NCI-H2196 treated with DMSO at 0.1 percent for 48 hours (cell line): ENCODE data around the gene RRP8.

Experiments
- DNase-seq: peaks from one replicate; lab custom pipeline; 2025; ENCODE audit not compliant: unreplicated experiment; lab: John Stamatoyannopoulos, UW

RRP8 gene

GRCh38 chr11:6618117-6619003, 14.9 kb upstream of the RRP8 start:
- DNase-seq: no peak

GRCh38 chr11:6617315-6617781, 13.9 kb upstream of the RRP8 start:
- no peak for DNase-seq

GRCh38 chr11:6616596-6617250, 13.3 kb upstream of the RRP8 start:
- DNase-seq: no peak

GRCh38 chr11:6615882-6616585, 12.6 kb upstream of the RRP8 start:
- no peak for DNase-seq

- DNase-seq: no peak
Measured at GRCh38 chr11:6615046-6615445, 11.6 kb upstream of the RRP8 start.

GRCh38 chr11:6614446-6614845, 11.0 kb upstream of the RRP8 start:
- no peak for DNase-seq

GRCh38 chr11:6613496-6613895, 10.1 kb upstream of the RRP8 start:
- DNase-seq: no peak

GRCh38 chr11:6612213-6613041, 9.0 kb upstream of the RRP8 start, which contains the start of gene TAF10:
Gene TAF10, minus strand, starts transcription at chr11:6612216. Its CDS starts 27 bp downstream, at chr11:6612189.
- peak; percentile 94 for DNase-seq

- no peak for DNase-seq
Measured at GRCh38 chr11:6611963-6612212, 8.5 kb upstream of the RRP8 start.

GRCh38 chr11:6611092-6611962, 7.9 kb upstream of the RRP8 start:
- DNase-seq: no peak

GRCh38 chr11:6610591-6610990, 7.2 kb upstream of the RRP8 start:
- no peak for DNase-seq

- no peak for DNase-seq
Measured at GRCh38 chr11:6609502-6610015, 6.1 kb upstream of the RRP8 start.

GRCh38 chr11:6608726-6609501, 5.5 kb upstream of the RRP8 start:
- DNase-seq: no peak

GRCh38 chr11:6608011-6608410, 4.6 kb upstream of the RRP8 start:
- no peak for DNase-seq

GRCh38 chr11:6607190-6607795, 3.9 kb upstream of the RRP8 start:
- DNase-seq: no peak

GRCh38 chr11:6606471-6607189, 3.2 kb upstream of the RRP8 start:
- DNase-seq: peak; percentile 85

- DNase-seq: no peak
Measured at GRCh38 chr11:6604790-6605189, 1.4 kb upstream of the RRP8 start.

- no peak for DNase-seq
Measured at GRCh38 chr11:6604081-6604626, 738 bp upstream of the RRP8 start.
